Measurements from ENCODE around the gene SIGLEC10.

GRCh38 chr19:51448011-51448410 is 30.6 kb upstream of the SIGLEC10 start:
- TF ChIP-seq CTCF (conservative IDR thresholded peaks at IDR 0.05; ENCODE audit: low read depth in 2 of 2): no peak
- no peak for TF ChIP-seq EZH2phosphoT487 (IDR thresholded peaks at IDR 0.05; ENCODE audit: unreplicated experiment)
- no peak for TF ChIP-seq CREB1 (CRISPR knock-in tag; IDR thresholded peaks at IDR 0.05; ENCODE audit: low read depth)
- no peak for TF ChIP-seq POLR2AphosphoS5 (IDR thresholded peaks at IDR 0.05; ENCODE audit: low read depth)
- TF ChIP-seq STAT1 (IDR thresholded peaks at IDR 0.05; ENCODE audit: unreplicated experiment): no peak
- no peak for TF ChIP-seq EZH2 (IDR thresholded peaks at IDR 0.05; ENCODE audit: low read depth, unreplicated experiment)
